Activated CD8-positive, alpha-beta T cell treated with anti-CD3 and anti-CD28 coated beads for 36 hours (primary cell): ENCODE data around the gene DCAF11. TPM values are rescaled to one million over a fixed set of nuclear protein-coding genes. Genes with fewer than 3 reads are reported as not detected.
A peak's percentile ranks its signal among the peaks of the same experiment; 100 is the strongest.

Experiments used
- ATAC-seq: fragments of 200-7000 bp; cut with Tn5 transposase; one replicate; pipeline ENCODE4 v1.10.0; 2021; ENCODE audit warnings: mild to moderate bottlenecking, moderate library complexity
- CTCF ChIA-PET: fragments of 350-600 bp; sonication (Branson Sonifier 250); formaldehyde crosslinking; loops from one replicate; lab custom pipeline; 2021; ENCODE audit warnings: antibody characterized with exemption; lab: Charles Lee
- POLR2A ChIA-PET: fragments of 350-600 bp; sonication (Branson Sonifier 250); formaldehyde crosslinking; loops from one replicate; lab custom pipeline; 2021; ENCODE audit warnings: antibody characterized with exemption; lab: Charles Lee
- DNase-seq: peaks from one replicate; pipeline ENCODE4 v3.0.0-alpha.2; 2020
- H3K27ac Mint-ChIP-seq: one replicate; pipeline ENCODE4 v1.8.0; 2021; ENCODE audit warnings: mild to moderate bottlenecking, mixed read lengths
- H3K27me3 Mint-ChIP-seq: one replicate; pipeline ENCODE4 v1.8.0; 2021; ENCODE audit warnings: mixed read lengths
- H3K36me3 Mint-ChIP-seq: one replicate; pipeline ENCODE4 v1.8.0; 2021; ENCODE audit warnings: low read depth, mixed read lengths
- H3K4me1 Mint-ChIP-seq: one replicate; pipeline ENCODE4 v1.8.0; 2021; ENCODE audit warnings: low read depth, mixed read lengths
- H3K4me3 Mint-ChIP-seq: one replicate; pipeline ENCODE4 v1.8.0; 2021; ENCODE audit warnings: mild to moderate bottlenecking, moderate library complexity, mixed read lengths
- H3K9me3 Mint-ChIP-seq: one replicate; pipeline ENCODE4 v1.8.0; 2021; ENCODE audit warnings: mixed read lengths
- CTCF ChIP-seq: fragments of 200-600 bp; IDR thresholded peaks from one replicate; pipeline ENCODE4 v1.8.0; 2022; ENCODE audit warnings: antibody characterized with exemption, mild to moderate bottlenecking
- intact Hi-C: fragments of 100-400 bp; cut with micrococcal nuclease; formaldehyde crosslinking; loops from one replicate; pipeline ENCODE4 v1.10.0; 2022
- total RNA-seq, 2 experiments: library from RNA; stranded (reverse); gene quantifications; one replicate each; pipeline ENCODE4 v1.2.3, GENCODE V29; 2021

The DCAF11 gene
- total RNA-seq, 2 experiments from 2014 or later, result 59.9 to 63.9 TPM

DNA sequence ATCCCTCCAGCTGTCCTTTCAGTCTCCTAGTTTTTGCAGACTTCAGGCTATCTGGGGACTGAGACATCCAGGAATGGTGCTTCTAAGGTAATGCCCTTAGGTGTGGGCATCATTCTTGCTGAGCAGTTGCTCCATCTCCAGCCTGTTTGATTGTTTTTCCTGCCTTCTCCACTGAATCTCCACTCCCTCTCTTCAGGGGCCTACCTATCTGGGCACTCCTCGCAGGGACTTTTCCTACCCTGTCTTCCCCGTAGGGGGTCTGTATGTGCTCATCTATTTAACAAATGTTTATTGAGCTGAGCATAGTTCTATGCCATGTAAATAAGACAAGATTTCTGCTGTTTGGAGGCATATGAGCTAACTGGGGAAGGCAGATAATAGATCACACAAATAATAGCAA lies 18.4 kb downstream of the DCAF11 start:
- ChIA-PET CTCF (interaction anchor here (0.9 to 5.3 kb wide), 5 partner anchors 8 to 28 kb away, joined by 3 to 29 read pairs (median 5); partner anchors contain the start of genes DCAF11, EMC9, IRF9 and NRL), POLR2A (interaction anchor here (0.9 to 2.4 kb wide), 8 partner anchors 8 to 49 kb away, joined by 3 to 13 read pairs (median 4); partner anchors contain the start of genes DCAF11, EMC9, IRF9 and NRL)
- no peak for TF ChIP-seq CTCF
- intact Hi-C loops, result no loop called here
- ATAC-seq (no peak), DNase-seq (no peak)
- H3K27ac Mint-ChIP-seq, result peak overlapping the region; percentile 91
- peaks cover 16% of the 10 kb centered on the region for H3K36me3 Mint-ChIP-seq
- no peaks in the 10 kb centered on the region for H3K9me3 Mint-ChIP-seq
- H3K4me3 Mint-ChIP-seq, result peak overlapping the region; percentile 46
- H3K27me3 Mint-ChIP-seq, result no peaks in the 10 kb centered on the region
- H3K4me1 Mint-ChIP-seq, result peaks cover 38% of the 10 kb centered on the region

DNA sequence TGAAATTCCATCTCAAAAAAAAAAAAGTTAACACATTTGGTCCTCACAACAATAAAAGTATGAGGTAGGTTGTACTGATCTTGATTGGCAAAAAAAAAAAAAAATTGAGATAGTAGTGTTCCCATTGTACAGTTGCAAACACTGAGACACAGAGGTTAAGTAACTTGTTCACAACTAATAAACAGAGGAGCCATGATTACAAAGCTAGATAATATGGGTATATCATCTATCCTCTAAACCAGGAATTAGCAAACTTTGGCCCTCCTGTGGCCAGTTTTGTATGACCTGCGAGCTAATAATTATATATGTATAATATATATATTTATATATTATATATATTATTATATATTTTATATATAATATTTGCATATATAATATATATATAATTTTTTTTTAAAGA lies 19.2 kb downstream of the DCAF11 start:
- no peak for ATAC-seq
- peaks cover 24% of the 10 kb centered on the region for H3K36me3 Mint-ChIP-seq
- intact Hi-C loops, result no loop called here
- DNase-seq, result no peak
- TF ChIP-seq CTCF, result no peak
- ChIA-PET CTCF (interaction anchor here (1.1 to 5.3 kb wide), 3 partner anchors 18 to 39 kb away, joined by 3 to 29 read pairs (median 21); partner anchors contain the start of genes DCAF11, IRF9 and NRL), POLR2A (interaction anchor here (0.6 to 5.8 kb wide), 6 partner anchors 7 to 61 kb away, joined by 3 to 30 read pairs (median 5); partner anchors contain the start of genes DCAF11, EMC9, NRL and RNF31)
- H3K9me3 Mint-ChIP-seq, result no peaks in the 10 kb centered on the region
- H3K4me1 Mint-ChIP-seq, result peaks cover 45% of the 10 kb centered on the region
- no peak overlapping the region for H3K27ac Mint-ChIP-seq
- H3K27me3 Mint-ChIP-seq, result no peaks in the 10 kb centered on the region
- peak overlapping the region; percentile 8 for H3K4me3 Mint-ChIP-seq

DNA sequence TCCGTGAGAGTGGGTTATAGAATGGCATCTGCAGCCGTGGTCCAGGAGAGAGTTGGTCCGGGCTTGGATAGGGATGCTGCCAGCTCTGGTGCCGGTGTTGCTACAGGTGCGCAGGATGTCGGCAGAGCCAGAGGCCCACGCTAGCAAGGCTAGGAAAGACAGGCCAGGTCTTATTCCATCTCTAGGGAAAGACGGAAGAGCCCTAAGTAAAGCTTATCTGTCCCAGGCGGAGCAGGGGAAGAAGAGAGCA lies 20.9 kb downstream of the DCAF11 start:
- Mint-ChIP-seq H3K4me1 (peaks cover 58% of the 10 kb centered on the region), H3K36me3 (peaks cover 41% of the 10 kb centered on the region), H3K4me3 (peak overlapping the region; percentile 97), H3K27ac (peak overlapping the region; percentile 91), H3K27me3 (no peaks in the 10 kb centered on the region), H3K9me3 (no peaks in the 10 kb centered on the region)
- intact Hi-C loops, result no loop called here
- TF ChIP-seq CTCF, result no peak
- DNase-seq, result peak; percentile 28
- ChIA-PET POLR2A (interaction anchor here (0.9 to 5.8 kb wide), 14 partner anchors 11 to 77 kb away, joined by 3 to 53 read pairs (median 9); partner anchors contain the start of genes DCAF11, IPO4, IRF9 and NRL), CTCF (interaction anchor here (0.6 to 5.3 kb wide), 9 partner anchors 11 to 173 kb away, joined by 3 to 29 read pairs (median 5); partner anchors contain the start of genes DCAF11, IRF9, NRL and PSME2)
- ATAC-seq, result no peak

DNA sequence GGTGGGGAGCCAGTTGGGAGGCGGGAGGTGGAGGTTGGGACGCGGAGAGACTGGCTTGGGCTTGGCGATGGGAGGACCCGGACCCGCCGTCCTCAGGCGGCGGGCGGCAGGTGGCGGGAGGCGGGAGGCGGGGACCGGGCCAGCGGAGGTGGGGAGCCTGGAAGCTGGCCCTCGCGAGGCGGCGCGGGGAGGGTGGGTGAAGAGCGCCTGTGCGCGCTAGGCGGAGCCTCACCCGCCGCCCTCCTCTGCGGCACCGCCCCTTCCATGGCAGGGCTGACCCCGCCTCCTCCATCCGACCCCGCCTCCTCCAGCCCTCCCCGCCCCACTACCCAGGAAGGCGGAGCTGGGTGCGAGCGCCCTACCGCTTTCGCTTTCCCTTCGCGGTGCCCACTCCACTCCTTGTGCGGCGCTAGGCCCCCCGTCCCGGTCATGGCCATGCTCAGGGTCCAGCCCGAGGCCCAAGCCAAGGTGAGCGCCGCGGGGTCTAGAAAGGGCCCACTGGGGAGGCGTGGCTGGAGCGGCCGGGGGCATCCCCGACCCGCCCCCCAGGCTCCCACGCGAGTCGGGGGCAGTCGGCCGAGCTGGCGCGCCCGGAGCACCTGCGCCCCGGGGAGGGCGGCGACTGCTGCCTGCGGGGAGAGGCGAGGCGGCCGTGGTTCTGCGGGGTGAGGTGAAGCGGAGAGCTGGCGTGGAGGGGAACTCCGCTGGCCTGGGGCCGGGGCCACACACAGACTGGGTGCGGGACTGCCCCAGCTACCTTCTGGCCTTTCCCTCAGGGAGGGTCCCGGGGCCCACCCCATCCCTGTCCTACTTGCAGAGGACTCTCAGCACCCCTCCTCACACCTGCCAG lies 21.5 kb downstream of the DCAF11 start, which contains the start of gene PSME1:
PSME1 (plus strand) TSS at position 361 of the 850 bp plus-strand sequence; CDS start at position 430, 69 bp downstream.
- Mint-ChIP-seq H3K36me3 (peaks cover 47% of the 10 kb centered on the region), H3K4me1 (peaks cover 56% of the 10 kb centered on the region), H3K4me3 (peak within 1 kb of the TSS; percentile 97), H3K27ac (peak within 1 kb of the TSS; percentile 92), H3K27me3 (no peaks in the 10 kb centered on the region), H3K9me3 (no peaks in the 10 kb centered on the region)
- DNase-seq (peak; percentile 96), ATAC-seq (peak; percentile 97)
- CTCF ChIA-PET, result interaction anchor here (0.6 to 5.3 kb wide), 11 partner anchors 10 to 172 kb away, joined by 3 to 29 read pairs (median 5); partner anchors contain the start of genes DCAF11, IRF9, NRL and PSME2
- no peak for TF ChIP-seq CTCF
- POLR2A ChIA-PET, result interaction anchor here (0.9 to 5.8 kb wide), 17 partner anchors 11 to 78 kb away, joined by 3 to 53 read pairs (median 6); partner anchors contain the start of genes CHMP4A, DCAF11, IPO4 and IRF9
- intact Hi-C loops, result no loop called here
